DMS153 treated with DMSO at 0.1 percent for 48 hours (cell line): ENCODE measurements around the gene WWC2.
"Not testable (repeated sequence)": the region's sequence is repeated elsewhere in the genome, so short reads cannot be mapped to it uniquely, and the experiment has no call there.

ENCODE experiments used
- DNase-seq: peaks from one replicate; lab custom pipeline; 2025; ENCODE audit not compliant: unreplicated experiment; lab: John Stamatoyannopoulos, UW

The WWC2 gene

DNA sequence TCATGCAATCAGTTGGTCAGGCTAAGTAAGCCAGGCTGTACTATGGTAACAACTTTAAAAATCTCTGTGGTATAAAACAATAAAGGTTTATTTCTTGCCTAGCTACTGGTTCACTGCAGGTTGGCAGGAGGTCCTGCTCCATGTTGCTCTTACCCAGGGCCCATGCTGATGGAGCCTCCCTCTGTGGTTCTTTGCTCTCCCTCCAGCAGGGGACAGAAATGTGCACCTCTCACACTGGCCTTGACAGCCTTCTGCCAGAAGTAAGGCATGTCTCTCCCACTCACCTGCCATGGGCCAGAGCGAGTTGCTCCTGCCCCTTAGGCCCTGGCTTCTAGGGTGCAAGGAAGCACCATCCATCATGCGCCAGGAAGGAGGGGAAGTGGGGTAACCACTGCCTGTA lies 189.9 kb downstream of the WWC2 start:
- no peak for DNase-seq

- no peak for DNase-seq
These were observed 190.6 kb downstream of the WWC2 start for GRCh38 chr4:183289688-183290087.

DNA sequence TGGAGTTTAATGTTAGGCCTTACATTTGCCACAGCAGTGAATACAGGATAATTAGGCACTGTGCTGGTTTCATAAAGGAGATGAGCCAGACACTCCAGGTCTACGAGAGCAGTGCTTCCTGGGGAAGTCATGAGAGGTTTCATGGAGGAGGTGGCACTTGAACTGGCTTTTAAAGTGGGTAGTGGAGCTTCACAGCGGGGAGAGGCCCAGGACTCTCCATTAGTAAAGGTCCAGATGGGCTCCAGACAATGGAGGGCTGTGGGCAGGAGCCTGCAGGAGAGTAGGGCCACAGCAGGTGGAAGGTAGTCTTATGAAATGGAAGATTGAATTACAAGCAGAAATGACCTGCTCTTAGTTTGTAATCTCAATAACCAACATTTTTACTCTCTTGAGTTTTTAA lies 192.0 kb downstream of the WWC2 start:
- no peak for DNase-seq

DNA sequence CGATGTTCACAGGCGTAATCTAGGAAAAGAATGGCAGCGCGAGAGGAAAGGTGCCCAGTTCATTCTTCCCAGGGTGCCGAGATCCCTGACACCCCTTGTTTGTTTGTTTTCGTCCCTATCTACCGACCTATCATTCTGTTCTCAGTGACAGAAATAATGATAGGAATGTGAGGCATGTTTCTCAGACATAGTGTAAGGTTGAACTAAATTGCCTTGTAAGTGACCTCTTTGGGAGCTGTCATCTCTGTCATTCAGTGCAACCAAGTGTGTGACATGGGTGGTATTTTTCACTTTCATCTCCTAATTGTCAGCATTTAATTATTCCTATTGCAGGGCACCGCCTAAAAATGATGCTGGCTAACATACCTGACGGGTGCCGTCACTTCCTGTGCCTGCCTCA lies 196.7 kb downstream of the WWC2 start:
- DNase-seq, result no peak

DNA sequence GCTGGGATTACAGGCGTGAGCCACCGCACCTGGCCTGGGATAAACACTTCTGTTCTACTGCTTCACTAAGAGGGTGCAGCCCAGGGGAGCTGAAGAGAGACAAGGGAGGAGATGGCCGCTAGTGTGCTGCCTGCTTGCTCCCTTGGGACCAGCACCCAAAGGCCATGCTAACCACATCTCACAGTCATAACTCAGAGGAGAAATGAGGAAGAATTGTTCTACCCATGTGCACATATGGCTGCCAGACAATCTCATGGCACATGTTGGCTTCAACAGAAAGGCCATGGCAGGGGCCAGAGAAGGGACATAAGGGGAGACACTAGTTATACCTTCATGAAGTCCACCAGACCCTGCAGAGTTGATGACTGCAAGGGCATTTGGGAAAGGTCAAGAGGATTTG lies 198.6 kb downstream of the WWC2 start:
- DNase-seq, result no peak

DNA sequence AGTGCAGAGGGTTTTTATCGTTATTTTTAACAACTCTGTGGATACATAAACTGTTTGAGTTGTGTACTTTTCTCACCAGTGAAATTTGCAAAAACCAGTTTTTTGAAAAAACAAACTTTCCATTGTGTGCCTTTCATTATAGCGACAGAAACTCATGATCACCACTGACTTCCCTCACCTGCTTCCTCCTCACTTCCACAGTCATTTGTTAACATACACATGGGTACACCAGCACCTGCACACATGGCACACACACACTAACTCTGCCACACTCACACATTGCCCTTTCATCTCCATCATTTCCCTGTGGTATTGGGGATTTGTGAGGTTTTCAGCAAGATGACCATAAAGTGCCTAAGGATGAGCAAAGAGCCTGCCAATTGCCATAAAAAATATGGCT lies 200.4 kb downstream of the WWC2 start:
- no peak for DNase-seq

DNA sequence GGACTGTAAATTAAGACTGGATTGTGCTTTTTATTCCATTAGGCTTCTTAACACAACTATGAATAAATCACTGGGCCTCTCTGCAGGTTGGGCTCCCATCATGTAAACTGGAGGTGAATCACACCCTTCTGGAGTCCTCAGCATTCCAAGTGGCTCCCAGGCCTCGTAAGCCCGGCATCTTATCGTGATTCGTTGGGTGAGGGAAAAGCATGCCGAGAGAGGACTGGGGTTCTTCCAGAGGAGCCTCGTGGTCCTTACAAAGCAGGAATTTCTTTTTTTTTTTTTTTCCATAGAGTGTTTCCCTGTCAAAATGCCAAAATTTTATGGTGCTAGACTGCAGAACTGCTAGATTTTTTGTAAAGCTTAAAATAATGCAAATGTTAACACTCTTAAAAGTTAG lies 201.0 kb downstream of the WWC2 start:
- no peak for DNase-seq

GRCh38 chr4:183300655-183301054 lies 201.6 kb downstream of the WWC2 start:
- DNase-seq, result no peak

DNA sequence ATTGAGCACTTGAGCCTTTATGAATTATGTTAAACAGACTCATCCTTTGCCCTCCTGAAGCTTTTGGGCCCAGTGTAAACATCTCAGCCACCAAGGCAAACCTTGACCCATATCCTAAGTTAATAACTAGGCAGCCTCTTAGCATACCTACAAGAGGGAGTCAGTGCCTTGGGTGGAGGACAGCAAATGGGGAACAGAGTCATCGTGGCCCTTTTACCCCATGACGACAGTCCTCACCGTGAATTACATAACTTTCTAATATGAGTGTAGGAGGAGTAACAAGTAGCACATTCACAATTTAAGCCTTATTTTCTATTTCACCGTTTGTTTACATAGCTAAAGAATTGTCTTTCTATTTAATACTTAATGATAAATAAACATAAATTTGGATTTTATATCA lies 204.2 kb downstream of the WWC2 start:
- DNase-seq, result no peak

GRCh38 chr4:183304067-183304466 lies 205.0 kb downstream of the WWC2 start:
- no peak for DNase-seq

DNA sequence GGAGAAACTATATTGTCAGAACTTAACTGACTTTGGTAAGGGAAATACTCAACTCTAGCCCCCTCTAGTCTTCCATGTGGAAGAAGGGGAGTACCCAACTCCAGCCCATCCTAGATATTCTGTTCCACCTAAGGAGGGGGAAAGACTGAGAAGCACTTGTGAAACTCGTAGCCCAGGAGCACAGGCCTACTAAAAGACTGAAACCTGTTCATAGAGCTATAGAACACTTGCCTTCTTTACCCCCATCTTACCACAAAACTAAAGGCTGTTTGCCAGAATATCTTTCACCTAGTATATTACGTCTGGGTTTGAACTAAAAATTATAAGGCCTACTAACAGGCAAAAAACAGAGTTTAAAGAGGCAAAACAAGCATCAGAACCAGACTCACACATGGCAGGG lies 205.5 kb downstream of the WWC2 start:
- DNase-seq, result no peak

DNA sequence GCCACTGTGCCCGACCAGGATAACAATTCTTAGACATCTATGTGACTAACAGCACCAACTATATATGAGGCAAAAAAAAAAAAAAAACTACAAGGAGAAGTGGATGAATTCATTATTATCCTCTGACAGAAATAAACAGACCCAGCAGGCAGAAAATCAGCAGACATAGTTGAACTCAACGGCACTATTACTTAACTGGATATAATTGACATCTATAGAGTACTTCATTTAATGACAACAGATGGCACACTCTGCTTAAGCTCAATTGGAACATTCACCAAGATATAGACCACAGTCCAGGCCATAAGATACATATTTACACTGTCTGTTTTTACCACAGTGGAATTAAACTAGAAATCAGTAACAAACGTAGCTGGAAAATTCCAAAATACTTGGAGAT lies 207.8 kb downstream of the WWC2 start:
- DNase-seq, result no peak

DNA sequence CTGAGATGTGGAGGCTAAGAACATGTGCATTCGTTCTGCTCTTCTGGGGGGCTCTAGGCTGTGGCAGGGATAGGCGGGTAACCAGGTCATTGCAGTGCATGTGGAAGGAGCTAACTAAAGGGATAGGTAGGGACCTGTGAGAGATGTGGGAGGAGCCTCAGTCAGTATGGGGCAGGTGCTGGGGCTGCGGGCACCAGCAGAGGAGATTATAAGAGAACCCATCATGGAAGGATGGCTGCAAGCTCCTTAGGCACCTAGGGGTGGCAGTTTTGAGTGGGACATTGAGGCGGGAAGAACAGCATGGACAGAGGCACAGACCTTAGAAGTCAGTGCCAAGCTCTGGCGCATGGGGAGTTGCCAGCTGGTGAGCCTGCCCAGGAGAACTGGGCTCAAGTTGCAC lies 213.8 kb downstream of the WWC2 start:
- no peak for DNase-seq

DNA sequence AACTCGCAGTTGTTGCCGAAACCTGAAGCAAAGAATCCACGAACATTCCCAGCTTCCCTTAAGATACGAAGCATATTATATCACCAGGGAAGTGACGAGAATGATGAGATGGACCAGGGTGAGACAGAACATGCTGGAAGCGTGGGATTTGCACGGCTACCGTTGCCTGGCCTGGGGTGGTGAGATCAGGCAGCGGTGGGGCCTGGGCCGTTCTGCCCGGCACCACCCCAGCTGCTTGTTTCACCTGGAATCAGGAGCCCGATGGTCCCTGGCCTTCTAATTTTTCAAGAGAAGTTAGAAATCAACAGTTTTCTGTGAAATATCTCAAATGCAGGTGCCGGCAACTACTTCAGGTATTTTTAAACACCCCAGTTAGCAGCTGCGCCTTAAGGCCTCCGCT lies 215.3 kb downstream of the WWC2 start:
- DNase-seq, result no peak

DNA sequence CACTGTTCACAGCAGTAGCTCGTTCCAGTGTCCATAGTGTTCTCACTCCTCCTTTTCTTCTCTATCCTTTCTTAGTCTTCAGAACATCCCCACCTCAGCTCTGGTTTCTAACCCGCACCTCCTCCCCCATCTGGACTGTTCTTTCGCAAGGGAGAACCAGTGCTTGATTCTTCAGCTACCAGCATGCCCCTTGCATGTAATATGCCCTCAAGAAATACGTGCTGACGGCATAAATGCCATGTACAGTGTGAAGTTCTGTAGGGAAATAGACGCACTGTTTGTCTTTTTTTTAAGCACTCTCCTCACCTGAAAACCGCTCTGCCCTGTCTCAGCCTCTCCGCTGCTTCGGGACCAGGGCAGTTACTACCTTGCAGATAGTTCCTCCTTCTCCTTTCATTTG lies 215.7 kb downstream of the WWC2 start:
- DNase-seq, result no peak

- no peak for DNase-seq
These were observed 219.6 kb downstream of the WWC2 start for GRCh38 chr4:183318656-183319055.

DNA sequence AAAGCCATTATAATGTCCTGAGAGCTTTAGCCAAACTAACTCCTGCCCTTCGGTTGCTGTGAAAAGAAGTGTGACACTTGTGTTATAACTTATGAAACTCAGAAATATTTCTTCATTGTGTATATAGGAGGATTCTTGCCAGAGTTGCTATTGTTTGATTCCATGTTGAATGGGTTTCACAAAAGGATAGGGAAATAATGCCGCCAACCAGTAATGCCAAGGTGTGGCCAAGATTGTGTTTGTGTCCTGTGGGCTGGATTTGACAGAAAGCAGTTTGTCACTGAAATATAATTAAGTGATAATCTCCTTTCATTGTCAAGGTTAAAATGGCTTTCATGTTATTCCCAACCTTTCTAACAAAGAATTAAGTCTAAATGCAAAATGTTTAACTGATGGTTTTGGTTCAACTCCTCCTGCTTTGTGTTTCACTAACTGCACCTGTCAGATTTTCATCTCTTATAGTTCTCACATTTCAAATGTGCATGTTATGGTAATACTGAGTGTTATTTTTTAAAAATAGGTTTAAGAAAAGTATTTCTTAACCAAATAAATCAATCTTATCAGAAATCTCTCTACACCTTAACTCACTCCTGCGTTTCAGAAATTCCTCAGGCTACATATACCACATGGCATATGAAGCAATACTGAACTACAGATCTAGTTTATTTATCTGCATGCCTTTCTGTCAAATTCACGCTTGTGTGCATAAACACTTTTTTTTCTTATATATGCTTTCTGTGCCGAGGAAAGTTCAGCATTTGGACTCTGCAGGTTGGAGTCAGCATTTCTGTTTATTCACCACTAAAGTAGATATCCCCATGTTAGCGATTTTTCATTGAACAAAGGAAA lies 221.4 kb downstream of the WWC2 start, which contains the start of gene CLDN22:
Gene CLDN22 (minus strand): TSS at position 66 of the 849 bp plus-strand sequence. CDS start 58 bp downstream, at position 8.
- DNase-seq, result no peak

GRCh38 chr4:183321079-183321478 lies 222.0 kb downstream of the WWC2 start:
- DNase-seq, result no peak

DNA sequence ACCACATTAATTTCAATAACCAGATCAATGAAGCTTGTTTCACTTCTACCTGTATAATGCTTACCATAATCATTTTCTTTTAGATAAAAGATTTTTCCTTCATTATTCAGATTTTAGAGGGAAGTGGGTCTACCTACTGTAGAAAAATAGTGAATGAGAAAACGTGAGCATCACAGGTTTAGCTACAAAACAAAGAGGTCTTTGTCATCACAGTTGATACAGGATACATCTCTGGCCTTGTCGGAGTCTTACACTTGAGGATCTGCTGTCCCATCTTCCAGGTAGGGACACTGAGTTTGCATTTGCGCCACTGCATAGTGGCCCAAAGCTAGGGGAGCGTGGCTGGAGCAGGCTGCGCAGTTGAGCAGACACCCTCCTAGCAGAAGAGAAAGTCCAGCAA lies 222.5 kb downstream of the WWC2 start:
- DNase-seq, result no peak

- DNase-seq, result no peak
These were observed 223.3 kb downstream of the WWC2 start, which contains the start of gene CLDN24 for GRCh38 chr4:183322326-183322725. Gene CLDN24, minus strand, starts transcription at chr4:183322426. Its CDS starts 0 bp downstream, at chr4:183322426.

GRCh38 chr4:183323295-183323694 lies 224.2 kb downstream of the WWC2 start:
- DNase-seq, result no peak

DNA sequence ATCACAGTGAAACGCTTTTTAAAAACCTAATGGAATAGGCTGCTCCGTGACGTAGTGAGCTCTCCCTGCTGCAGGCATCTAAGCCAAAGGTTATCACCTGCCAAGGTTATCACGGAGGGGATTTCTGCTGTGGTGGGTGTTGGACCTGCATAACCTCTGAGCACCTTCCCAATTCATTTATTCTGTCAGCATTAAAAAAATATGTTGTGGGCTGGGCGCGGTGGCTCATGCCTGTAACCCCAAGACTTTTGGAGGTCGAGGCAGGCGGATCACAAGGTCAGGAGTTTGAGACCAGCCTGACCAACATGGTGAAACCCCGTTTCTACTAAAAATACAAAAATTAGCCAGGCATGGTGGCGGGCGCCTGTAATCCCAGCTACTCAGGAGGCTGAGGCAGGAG lies 225.0 kb downstream of the WWC2 start:
- not testable (repeated sequence) for DNase-seq

DNA sequence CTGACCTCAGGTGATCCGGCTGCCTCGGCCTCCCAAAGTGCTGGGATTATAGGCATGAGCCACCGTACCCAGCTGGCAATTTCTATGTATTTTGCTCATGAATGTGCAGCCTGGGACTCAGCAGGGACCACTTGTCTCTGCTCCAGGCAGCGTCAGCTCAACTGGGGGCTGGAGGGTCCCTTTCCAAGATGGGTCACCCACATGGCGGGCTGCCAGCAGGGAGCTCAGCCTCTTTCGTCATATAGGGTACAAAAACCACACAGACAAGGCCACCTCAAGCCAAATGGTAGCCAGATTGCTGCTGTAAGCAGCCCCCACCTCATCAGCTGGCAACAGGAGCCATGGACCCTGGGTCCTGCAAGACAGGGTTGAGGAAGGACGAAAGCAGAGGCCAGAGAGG lies 225.6 kb downstream of the WWC2 start:
- no peak for DNase-seq
